Renal cortical epithelial cell (primary cell): Measurements from ENCODE around the gene LONRF2. TPM values are rescaled to one million over a fixed set of nuclear protein-coding genes. Genes with fewer than 3 reads are reported as not detected.
"Not testable (repeated sequence)": the region's sequence is repeated elsewhere in the genome, so short reads cannot be mapped to it uniquely, and the experiment has no call there.

Experiments used
- DNase-seq: peaks from one replicate; pipeline ENCODE4 v3.0.0-alpha.2; 2011; ENCODE audit warnings: low read depth
- total RNA-seq: library from RNA; depleted of rRNA; stranded (reverse); fragments of >200 nt; gene quantifications from 2 replicates; pipeline ENCODE4 v1.2.3, GENCODE V29; 2014

The LONRF2 gene
- total RNA-seq, 1 donor from 2014 or later = 0.35 TPM

- no peak for DNase-seq
Measured at GRCh38 chr2:100254646-100255210, 67.6 kb downstream of the LONRF2 start.

GRCh38 chr2:100253786-100254185 lies 68.5 kb downstream of the LONRF2 start:
- no peak for DNase-seq

GRCh38 chr2:100252811-100253698 lies 69.2 kb downstream of the LONRF2 start:
- peak; percentile 74 for DNase-seq

DNA sequence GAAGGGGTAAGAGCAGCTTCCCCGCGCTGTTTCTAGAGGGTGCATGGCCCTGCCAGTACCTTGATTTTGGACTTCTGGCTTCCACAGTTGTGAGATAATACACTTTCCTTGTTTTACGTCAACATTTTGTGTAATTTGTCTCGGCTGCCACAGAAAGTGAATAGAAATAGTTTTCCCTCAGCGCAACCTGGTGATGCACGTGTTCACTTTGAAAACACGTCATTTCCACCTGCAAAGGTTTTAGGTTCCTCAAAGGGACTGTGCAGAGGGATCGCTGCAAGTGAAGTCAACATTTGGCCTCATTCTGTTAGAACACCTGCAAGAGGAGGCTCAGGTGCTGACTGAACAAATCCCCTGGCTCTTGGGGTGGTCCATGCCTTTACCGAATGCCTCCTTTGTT lies 71.7 kb downstream of the LONRF2 start:
- no peak for DNase-seq

DNA sequence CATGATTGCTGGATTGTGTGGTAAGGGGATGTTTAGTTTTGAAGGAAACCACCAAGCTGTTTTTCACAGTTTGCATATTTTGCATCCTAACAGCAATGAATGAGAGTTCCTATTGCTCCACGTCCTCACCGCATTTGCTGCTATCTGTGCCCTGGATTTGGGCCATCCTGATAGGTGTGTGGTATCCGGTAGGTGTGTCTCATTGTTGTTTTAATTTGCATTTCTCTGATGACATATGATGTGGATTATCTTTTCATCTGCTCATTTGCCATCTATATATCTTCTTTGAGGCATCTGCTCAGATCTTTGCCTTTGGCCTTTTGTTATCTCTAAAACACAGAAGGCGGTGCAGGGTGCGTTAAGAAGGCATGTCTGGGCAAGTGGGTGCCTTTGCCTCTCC lies 73.3 kb downstream of the LONRF2 start:
- no peak for DNase-seq

GRCh38 chr2:100248556-100248955 lies 73.7 kb downstream of the LONRF2 start:
- not testable (repeated sequence) for DNase-seq

DNA sequence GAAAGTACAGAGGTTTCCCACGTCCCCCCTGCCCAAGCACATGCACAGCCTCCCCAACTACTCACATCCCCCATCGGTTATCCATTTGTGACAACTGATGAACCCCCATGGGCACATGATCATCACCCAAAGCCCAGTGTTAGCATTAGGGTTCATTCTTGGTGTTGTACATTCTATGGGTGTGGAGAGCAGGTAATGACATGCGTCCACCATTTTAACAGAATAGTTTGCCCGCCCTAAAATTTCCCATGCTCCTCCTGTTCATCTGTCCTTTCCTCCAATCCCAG lies 74.3 kb downstream of the LONRF2 start:
- no peak for DNase-seq

DNA sequence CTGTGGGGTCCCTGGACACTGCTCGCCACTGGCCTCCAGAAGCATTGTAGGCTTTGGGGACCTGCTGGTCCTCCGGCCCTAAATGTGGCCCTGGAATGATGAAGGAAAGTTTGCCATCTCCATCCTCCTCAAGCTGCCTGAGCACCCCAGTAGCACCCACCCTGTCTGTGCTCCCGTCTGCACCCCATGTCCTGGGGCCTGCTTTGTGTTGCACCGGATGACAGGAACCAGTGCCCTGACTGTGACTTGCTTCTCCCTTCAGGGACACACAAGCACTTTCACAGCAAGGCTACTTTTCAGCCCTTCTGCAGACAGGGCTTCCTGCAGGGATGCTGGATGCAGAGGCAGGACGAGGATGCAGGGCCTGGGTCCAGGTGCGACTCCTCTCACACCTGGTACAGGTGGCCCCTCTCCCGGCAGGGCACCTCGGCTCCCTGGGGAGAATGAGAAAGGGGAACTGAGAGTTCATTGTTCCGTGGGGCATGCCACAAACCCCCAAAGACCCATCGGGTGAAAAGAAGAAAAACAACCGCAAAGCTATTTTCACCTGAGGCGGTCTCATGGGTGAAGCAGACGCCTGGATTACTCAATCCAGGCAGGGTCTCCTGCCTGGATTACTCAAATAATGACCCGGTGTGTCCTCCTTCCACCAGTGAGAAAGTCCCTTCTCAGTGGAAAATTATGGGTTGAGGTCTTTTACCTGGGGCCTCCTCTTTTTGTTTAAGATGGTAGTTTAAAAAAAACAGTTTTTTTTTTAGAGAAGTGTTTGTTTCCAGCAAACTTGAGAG lies 74.9 kb downstream of the LONRF2 start:
- no peak for DNase-seq

DNA sequence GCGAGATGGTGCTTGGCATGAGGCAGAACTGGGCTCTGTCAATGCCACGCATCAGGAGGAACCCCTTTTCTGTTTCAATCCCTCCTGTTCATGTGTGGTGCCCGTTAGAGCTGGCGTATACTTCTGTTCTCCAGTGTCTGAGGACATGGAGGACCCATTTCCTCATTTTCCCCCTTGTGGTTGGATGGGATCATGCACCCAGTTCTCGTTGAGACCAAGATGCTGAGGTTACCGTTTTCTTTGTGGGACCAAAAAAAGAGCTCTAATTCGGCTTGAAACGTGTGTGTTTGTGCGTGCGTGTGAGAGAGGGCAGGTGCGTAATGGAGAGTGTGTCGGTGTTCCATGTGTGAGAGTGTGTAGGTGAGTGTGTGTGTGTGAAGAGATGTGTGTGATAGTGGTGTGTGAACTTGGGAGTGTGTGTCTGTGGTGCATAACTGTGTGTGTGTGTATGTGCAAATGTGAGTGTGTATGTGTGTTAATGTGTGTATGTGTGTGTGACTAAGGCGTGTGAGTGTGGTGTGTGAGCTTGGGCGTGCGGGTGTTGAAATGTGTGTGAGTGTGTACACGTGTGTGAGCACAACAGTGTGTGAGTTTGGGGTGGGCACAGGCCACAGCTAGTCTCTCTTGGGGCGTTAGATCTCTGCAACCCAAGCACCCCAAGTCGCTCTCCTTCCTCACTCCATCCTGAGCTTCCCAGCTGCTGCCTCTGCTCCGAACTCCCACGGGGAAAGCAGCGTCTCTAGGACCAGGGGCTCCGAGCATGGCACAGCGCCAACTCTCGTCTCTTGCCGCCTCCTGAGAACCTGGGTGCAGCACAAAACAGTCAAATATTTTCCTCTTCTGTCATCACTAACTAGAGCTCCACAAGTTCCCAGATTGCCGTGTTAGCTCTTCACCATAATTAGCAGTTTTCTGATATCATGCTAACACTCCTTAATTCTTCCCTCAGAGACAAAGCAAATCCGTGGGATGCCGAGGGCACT lies 75.8 kb downstream of the LONRF2 start:
- DNase-seq = no peak

DNA sequence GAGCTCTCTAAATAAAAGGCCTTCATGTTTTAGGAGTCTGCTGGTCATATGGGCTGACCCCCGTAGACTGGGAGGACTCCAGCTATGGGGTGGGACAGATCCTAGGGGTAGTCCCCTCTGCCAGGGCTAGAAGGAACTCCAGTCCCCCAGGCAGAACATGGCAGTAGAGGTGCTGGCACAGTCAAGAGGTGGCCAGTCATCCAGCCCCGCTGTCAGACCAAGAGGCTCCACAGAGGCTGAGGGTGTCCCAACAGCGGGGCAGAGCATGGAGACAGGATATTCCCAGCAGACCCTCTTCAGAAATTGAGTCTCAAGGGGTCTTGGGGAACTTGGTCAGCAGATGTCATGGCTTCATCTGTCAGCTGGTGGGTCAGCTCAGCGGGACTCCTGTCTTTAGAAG lies 76.6 kb downstream of the LONRF2 start:
- DNase-seq = no peak

GRCh38 chr2:100244881-100245605 lies 77.3 kb downstream of the LONRF2 start:
- no peak for DNase-seq

DNA sequence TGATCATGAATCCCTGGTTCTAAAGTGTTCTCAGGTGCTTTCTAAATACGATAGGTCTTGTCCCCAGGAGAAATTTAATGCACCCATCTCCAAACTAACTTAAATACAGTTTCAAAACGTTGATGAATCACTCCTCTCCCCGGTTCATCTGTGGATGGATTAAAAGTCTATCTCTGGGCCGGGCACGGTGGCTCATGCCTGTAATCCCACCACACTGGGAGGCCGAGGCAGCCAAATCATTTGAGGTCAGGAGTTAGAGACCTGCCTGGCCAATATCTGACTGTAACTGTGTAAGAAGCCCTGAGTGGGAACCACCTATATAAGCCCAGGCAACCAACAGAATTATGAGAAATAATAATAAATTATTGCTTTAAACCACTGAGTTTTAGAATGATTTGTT lies 78.7 kb downstream of the LONRF2 start:
- no peak for DNase-seq

DNA sequence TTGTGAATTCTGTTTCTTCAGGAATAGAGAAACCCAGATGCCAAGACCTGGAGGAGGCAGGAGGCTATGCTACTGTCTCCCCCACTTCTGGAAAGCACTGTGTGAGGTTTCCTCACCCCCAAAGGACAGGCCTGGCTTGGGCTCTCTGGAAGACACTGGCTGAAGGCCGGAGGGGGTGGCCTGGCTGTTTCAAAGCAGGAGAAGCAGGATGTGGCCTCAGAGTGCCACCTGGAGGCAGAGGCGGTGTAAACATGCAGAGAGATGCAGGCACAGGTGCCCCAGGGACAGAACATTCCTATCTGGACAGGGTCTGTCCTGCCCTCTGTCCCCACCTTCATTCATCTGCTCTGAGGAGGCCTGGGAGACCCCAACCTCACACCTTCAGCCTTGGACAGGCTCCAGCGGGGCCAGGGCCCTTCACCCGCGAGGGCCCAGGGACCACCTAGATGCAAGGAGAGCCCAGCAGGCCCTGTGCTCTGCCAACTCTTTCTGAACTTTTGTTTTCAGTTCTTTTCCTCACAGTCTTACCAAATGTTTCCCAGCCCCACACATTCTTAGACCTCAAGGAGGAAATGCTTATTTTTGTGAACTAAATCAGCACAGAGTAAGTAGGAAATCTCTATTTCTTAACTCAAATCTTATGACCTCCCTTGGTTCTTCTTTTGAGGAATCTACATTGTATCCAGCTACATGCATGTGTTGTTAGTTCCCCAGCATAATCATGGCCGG lies 79.2 kb downstream of the LONRF2 start:
- DNase-seq = peak; percentile 33

GRCh38 chr2:100242476-100242875 lies 79.8 kb downstream of the LONRF2 start:
- DNase-seq = no peak

DNA sequence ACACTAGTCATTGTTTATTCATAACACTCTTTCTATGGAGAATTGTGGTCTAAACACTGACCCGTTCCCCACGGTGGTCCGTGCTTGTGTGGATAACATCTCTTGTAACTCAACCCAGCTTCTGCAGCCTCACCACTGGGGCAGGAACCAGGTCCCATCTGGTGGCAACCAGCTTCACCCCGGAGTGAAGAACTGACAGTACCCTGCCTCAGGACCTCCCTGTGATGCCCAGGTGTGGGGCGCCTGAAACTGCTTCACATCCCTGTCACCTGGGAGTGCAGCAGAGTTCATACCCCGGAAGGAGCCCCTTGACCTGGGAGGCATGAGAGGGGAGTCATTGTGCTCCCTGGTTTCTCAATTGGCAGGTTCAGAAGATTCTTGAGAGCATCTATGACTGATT lies 81.1 kb downstream of the LONRF2 start:
- DNase-seq = no peak

DNA sequence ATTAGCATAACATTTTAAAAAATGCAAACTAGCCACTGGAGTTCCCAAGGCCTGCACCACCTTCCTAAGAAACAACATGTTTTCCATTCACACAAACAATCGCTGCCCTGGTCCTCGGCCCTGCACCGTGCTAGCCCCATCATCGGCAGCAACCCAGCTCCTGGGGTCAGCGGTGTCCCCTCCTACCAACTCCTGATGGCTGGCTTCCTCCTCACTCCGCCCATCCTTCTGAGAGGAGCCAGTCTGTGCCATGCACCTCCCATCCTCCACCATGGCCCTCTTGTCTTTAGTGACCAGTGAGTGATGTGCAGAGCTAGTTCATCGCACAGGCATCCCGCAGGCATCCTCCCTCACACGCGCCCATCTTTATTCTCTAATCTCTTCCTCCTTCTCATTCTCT lies 81.9 kb downstream of the LONRF2 start:
- no peak for DNase-seq

- DNase-seq = no peak
Measured at GRCh38 chr2:100239486-100240210, 82.7 kb downstream of the LONRF2 start.

- DNase-seq = no peak
Measured at GRCh38 chr2:100238471-100238870, 83.8 kb downstream of the LONRF2 start.

GRCh38 chr2:100237770-100238169 lies 84.5 kb downstream of the LONRF2 start:
- no peak for DNase-seq

- no peak for DNase-seq
Measured at GRCh38 chr2:100237163-100237562, 85.1 kb downstream of the LONRF2 start.
